RWPE2 (cell line): ENCODE results near the gene SYNGR1.

Experiments
- ATAC-seq: fragments of 200-7000 bp; cut with Tn5 transposase; 3 replicates; pipeline ENCODE4 v1.9.1; 2021; ENCODE audit warnings: low read depth
- DNase-seq: peaks from one replicate; pipeline ENCODE4 v3.0.0-alpha.2; 2020; ENCODE audit warnings: low spot score
- H3K27ac ChIP-seq: fragments of 450-650 bp; 2 replicates; pipeline ENCODE4 v1.5.1; 2017; ENCODE audit warnings: mild to moderate bottlenecking; ENCODE audit not compliant: poor library complexity, severe bottlenecking
- H3K27me3 ChIP-seq: fragments of 250-450 bp; sonication (Bioruptor Pico); 2 replicates; pipeline ENCODE4 v1.5.1; 2021; ENCODE audit warnings: mild to moderate bottlenecking, moderate library complexity; ENCODE audit not compliant: insufficient read depth, poor library complexity, severe bottlenecking
- H3K36me3 ChIP-seq: fragments of 250-450 bp; sonication (Bioruptor Pico); 2 replicates; pipeline ENCODE4 v1.5.1; 2020; ENCODE audit warnings: low read depth, mild to moderate bottlenecking, moderate library complexity
- H3K4me1 ChIP-seq: fragments of 250-450 bp; sonication (Bioruptor Pico); 2 replicates; pipeline ENCODE4 v1.5.1; 2021; ENCODE audit warnings: mild to moderate bottlenecking, moderate library complexity; ENCODE audit not compliant: insufficient read depth, poor library complexity, severe bottlenecking
- H3K4me3 ChIP-seq: fragments of 250-450 bp; sonication (Bioruptor Pico); 2 replicates; pipeline ENCODE4 v1.5.1; 2021; ENCODE audit warnings: mild to moderate bottlenecking, moderate library complexity; ENCODE audit not compliant: severe bottlenecking
- H3K9me3 ChIP-seq: fragments of 250-450 bp; sonication (Bioruptor Pico); 2 replicates; pipeline ENCODE4 v1.5.1; 2021; ENCODE audit warnings: mild to moderate bottlenecking, moderate library complexity; ENCODE audit not compliant: severe bottlenecking
- TF ChIP-seq, protein P1 (sequence below): fragments of 450-650 bp; IDR thresholded peaks from one replicate; pipeline ENCODE4 v1.5.1; 2017; ENCODE audit warnings: mild to moderate bottlenecking, moderate library complexity; ENCODE audit not compliant: poor library complexity, severe bottlenecking

SYNGR1 gene

DNA sequence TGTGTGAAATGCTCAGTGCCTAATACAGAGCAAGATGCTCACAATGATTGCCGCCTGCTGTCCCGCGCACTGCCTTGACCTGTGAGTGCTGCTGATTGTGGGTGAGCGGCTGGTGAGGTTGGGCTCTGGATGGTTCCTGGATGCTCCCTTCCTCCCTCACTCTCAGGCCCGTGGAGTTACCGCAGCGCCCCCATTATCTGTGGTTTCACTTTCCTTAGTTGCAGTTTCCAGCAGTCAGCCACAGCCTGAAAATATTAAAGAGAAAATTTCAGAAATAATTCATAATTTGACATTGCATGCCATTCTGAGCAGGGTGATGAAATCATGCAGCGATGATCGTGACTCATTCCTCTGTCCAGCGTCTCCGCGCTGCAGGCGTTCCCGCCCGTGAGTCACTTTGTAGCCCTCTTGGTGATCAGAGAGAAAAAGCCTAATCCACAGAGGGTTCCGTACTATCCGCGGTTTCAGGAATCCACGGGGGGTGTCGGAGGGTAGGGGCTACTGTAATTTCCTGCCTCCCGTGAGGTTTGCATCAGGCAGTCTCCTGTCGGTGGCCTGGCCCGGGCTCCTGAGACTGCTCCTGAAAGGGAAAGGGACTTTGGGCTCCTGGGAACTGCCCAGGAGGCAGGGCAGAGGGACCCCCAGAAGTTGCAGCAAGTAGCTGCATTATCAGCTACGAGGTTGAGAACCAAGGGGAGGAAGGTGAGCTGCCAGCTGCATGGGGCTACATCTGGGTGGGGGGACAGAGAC, 41.0 kb upstream of the SYNGR1 start:
- Histone ChIP-seq H3K9me3 (no peaks in the 10 kb centered on the region), H3K27me3 (no peaks in the 10 kb centered on the region), H3K27ac (peak overlapping the region; percentile 96), H3K36me3 (peaks cover 46% of the 10 kb centered on the region), H3K4me1 (peaks cover 23% of the 10 kb centered on the region), H3K4me3 (no peak overlapping the region)
- ATAC-seq (peak; percentile 43), DNase-seq (peak; percentile 93)
- TF ChIP-seq, protein P1, sequence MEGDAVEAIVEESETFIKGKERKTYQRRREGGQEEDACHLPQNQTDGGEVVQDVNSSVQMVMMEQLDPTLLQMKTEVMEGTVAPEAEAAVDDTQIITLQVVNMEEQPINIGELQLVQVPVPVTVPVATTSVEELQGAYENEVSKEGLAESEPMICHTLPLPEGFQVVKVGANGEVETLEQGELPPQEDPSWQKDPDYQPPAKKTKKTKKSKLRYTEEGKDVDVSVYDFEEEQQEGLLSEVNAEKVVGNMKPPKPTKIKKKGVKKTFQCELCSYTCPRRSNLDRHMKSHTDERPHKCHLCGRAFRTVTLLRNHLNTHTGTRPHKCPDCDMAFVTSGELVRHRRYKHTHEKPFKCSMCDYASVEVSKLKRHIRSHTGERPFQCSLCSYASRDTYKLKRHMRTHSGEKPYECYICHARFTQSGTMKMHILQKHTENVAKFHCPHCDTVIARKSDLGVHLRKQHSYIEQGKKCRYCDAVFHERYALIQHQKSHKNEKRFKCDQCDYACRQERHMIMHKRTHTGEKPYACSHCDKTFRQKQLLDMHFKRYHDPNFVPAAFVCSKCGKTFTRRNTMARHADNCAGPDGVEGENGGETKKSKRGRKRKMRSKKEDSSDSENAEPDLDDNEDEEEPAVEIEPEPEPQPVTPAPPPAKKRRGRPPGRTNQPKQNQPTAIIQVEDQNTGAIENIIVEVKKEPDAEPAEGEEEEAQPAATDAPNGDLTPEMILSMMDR = no peak

DNA sequence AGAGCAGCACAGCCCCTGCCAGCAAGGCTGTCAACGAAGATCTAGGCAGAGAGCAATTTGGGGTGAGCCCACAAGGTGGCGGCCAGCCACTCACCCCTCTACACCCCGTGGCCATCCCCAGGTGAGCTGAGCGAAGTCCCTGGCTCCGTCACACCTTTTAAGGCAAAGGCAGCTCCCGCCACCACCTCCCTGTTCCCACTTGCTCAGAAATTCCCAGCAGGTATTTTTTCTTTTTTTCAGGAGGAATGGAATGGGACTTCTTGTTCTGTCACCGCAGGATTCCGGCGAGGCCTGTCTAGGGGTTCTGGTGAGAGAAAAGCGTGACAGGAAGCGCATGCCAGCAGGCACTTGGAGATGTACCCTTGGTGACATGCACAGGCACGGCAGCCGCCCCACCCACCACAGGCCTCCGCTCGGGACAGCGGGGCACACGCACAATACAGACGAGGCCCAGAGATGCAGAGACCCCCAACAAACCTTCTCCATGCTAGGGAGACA, 40.4 kb upstream of the SYNGR1 start:
- Histone ChIP-seq H3K27me3 (no peaks in the 10 kb centered on the region), H3K27ac (peak overlapping the region; percentile 96), H3K36me3 (peaks cover 52% of the 10 kb centered on the region), H3K4me1 (peaks cover 23% of the 10 kb centered on the region), H3K9me3 (no peaks in the 10 kb centered on the region), H3K4me3 (no peak overlapping the region)
- ATAC-seq = peak; percentile 42
- TF ChIP-seq, protein P1 = peak; percentile 38
- DNase-seq = peak; percentile 79

DNA sequence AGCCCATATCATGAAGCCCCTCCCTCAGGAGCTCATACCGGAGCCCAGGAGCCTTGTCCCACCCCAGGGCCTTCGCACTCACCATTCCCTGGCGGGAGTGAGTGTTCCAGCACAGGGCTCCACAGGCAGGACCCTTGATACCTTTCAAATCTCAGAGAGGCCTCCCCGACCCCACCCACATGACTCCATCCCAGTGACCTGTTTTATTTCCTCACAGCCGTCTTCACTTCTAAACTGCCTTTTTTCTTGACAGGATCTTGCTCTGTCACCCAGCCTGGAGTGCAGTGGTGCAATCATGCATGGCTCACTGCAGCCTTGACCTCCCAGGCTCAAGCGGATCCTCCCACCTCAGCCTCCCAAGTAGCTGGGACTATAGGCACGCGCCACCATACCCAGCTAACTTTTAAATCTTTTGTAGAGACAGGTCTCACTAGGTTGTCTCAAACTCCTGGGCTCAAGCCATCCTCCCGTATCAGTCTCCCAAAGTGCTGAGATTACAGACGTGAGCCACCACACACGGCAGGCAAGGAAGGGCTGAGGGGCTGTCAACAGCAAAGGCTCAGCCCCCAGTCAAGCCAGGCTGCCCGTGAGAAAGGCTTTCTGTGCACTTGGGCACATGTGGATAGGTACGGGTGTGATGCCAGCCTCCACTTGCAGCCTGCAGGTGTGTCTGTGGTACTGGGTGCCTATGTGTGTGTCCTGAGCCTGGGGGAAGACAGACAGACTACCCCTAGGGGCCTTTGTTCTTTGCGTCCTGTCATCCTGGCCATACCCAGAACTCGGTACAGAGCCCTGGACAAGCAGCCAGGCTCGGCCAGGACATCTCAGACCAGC, 39.7 kb upstream of the SYNGR1 start:
- peak; percentile 18 for ATAC-seq
- Histone ChIP-seq H3K4me1 (peaks cover 25% of the 10 kb centered on the region), H3K27ac (peak overlapping the region; percentile 96)

DNA sequence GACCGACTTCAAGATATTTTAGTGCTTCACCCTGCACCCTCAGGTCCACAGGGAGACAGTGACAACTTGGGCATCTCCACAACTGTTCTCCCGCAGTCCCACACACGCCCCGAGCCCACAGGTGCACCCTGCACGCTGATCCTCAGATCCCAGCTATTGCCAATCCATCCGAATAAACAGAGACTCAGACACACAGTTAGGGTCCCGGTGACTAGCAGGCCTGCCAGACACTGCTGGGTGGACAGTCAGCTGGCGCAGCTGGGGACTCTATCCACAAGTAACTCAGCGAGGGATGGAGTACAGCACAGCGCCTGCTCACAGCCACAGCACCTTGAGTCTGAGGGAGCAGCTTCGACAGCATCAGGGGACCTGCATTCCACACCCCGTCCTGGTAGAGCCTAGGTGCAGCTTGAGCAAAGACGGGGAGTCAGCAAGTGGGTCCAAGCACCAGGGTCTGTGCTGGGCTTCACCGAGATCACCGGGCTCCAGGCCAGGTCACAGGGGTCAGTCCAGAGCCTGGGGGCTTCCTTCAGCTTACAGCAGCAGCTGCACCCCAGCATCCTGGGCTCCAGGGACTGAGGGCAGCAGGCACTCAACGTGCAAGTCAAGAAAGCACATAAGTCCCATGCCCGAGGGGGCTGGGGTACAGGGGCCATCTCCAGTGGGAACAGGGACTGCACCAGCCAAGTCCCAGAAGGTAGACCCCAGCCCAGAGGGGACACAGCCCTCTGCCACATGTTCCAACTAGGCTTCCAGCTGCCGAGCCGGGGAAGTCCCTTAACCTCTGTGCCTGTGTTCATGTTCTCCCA, 38.0 kb upstream of the SYNGR1 start:
- Histone ChIP-seq H3K4me1 (peaks cover 40% of the 10 kb centered on the region), H3K4me3 (no peak overlapping the region), H3K9me3 (no peaks in the 10 kb centered on the region), H3K27me3 (no peaks in the 10 kb centered on the region), H3K27ac (peak overlapping the region; percentile 96), H3K36me3 (peaks cover 73% of the 10 kb centered on the region)
- TF ChIP-seq, protein P1 = no peak
- DNase-seq = peak; percentile 49
- ATAC-seq = peak; percentile 1; the same call in 1 of the 3 replicates

More for the DNA sequence above, 39.7 kb upstream of the SYNGR1 start:
- DNase-seq = peak; percentile 64
- Histone ChIP-seq H3K9me3 (no peaks in the 10 kb centered on the region), H3K27me3 (no peaks in the 10 kb centered on the region), H3K36me3 (peaks cover 59% of the 10 kb centered on the region), H3K4me3 (no peak overlapping the region)
- TF ChIP-seq, protein P1 = no peak
